GM10248 (cell line): Measurements from ENCODE around the gene PAOX.
"Not testable (repeated sequence)": the region's sequence is repeated elsewhere in the genome, so short reads cannot be mapped to it uniquely, and the experiment has no call there.

Experiments
- CTCF ChIA-PET: fragments of 300-600 bp; sonication (Branson Sonifier 250); formaldehyde crosslinking; extraction: SDS; loops from one replicate; lab custom pipeline; 2021; ENCODE audit warnings: antibody characterized with exemption; lab: Yijun Ruan, JAX
- POLR2A ChIA-PET: fragments of 350-650 bp; sonication (Branson Sonifier 250); formaldehyde crosslinking; extraction: SDS; loops from one replicate; lab custom pipeline; 2020; ENCODE audit warnings: antibody characterized with exemption; lab: Yijun Ruan, JAX
- DNase-seq: peaks from one replicate; pipeline ENCODE4 v3.0.0; 2012; ENCODE audit errors: extremely low spot score
- TF ChIP-seq, protein P1 (sequence below): IDR thresholded peaks from 2 replicates; pipeline ENCODE4 v1.5.1; 2012; ENCODE audit warnings: mild to moderate bottlenecking, low read depth; ENCODE audit errors: extremely low read depth, missing control alignments, control extremely low read depth

The PAOX gene

GRCh38 chr10:133384071-133384470 lies 5.0 kb downstream of the PAOX start:
- ChIA-PET CTCF (interaction anchor here (2.1 kb wide), 1 partner anchor 55 kb away, joined by 5 read pairs; no protein-coding TSS in a partner anchor), POLR2A (no interaction called here)
- TF ChIP-seq, protein P1, sequence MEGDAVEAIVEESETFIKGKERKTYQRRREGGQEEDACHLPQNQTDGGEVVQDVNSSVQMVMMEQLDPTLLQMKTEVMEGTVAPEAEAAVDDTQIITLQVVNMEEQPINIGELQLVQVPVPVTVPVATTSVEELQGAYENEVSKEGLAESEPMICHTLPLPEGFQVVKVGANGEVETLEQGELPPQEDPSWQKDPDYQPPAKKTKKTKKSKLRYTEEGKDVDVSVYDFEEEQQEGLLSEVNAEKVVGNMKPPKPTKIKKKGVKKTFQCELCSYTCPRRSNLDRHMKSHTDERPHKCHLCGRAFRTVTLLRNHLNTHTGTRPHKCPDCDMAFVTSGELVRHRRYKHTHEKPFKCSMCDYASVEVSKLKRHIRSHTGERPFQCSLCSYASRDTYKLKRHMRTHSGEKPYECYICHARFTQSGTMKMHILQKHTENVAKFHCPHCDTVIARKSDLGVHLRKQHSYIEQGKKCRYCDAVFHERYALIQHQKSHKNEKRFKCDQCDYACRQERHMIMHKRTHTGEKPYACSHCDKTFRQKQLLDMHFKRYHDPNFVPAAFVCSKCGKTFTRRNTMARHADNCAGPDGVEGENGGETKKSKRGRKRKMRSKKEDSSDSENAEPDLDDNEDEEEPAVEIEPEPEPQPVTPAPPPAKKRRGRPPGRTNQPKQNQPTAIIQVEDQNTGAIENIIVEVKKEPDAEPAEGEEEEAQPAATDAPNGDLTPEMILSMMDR, result no peak
- no peak for DNase-seq

- CTCF ChIA-PET, result interaction anchor here (1.2 kb wide), 1 partner anchor 26 kb away, joined by 4 read pairs; no protein-coding TSS in a partner anchor
- POLR2A ChIA-PET, result no interaction called here
Observed at GRCh38 chr10:133385214-133385613, 6.2 kb downstream of the PAOX start.

GRCh38 chr10:133386951-133387350 lies 7.9 kb downstream of the PAOX start:
- CTCF ChIA-PET, POLR2A ChIA-PET, DNase-seq: not testable (repeated sequence)

More at GRCh38 chr10:133385214-133385613, 6.2 kb downstream of the PAOX start:
- TF ChIP-seq, protein P1, result no peak
- no peak for DNase-seq

- DNase-seq, result no peak
- ChIA-PET CTCF (interaction anchor here (0.9 to 2.5 kb wide), 5 partner anchors 11 to 58 kb away, joined by 3 to 12 read pairs (median 4); partner anchors contain the start of genes ECHS1 and PAOX), POLR2A (no interaction called here)
- TF ChIP-seq, protein P1, result no peak
Observed at GRCh38 chr10:133388236-133388972, 9.3 kb downstream of the PAOX start.

GRCh38 chr10:133388973-133389818 lies 10.1 kb downstream of the PAOX start:
- CTCF ChIA-PET, result interaction anchor here (0.9 to 2.5 kb wide), 5 partner anchors 11 to 74 kb away, joined by 4 to 12 read pairs (median 4); partner anchors contain the start of genes ECHS1 and PAOX
- DNase-seq, result peak; percentile 87
- POLR2A ChIA-PET, result interaction anchor here (0.6 kb wide), 1 partner anchor 20 kb away, joined by 4 read pairs; no protein-coding TSS in a partner anchor
- TF ChIP-seq, protein P1, result peak; percentile 6

DNA sequence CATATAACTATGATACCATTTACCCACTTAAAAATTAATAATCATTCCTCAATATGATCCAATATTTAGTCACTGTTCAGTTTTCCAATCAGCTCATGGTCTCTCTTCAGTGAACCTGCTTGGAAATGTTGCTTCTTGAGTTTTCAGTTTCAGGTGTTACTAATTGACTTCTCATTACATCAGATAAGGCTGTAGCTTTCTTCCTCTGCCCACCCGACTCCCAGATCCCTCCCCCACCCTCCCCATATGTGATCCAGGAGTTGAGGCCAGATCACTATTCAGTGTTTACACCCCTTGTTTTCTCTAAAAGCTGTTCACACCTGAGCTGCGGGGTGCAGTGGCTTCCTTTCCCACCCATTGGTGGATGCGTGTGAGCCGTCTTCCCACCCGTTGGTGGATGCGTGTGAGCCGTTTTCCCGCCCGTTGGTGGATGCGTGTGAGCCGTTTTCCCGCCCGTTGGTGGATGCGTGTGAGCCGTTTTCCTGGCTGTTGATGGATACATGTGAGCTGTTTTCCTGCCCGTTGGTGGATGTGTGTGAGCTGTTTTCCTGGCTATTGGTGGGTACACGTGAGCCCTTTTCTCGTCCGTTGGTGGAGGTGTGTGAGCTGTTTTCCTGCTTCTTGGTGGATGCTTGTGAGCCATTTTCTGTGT lies 11.7 kb downstream of the PAOX start:
- TF ChIP-seq, protein P1, result no peak
- CTCF ChIA-PET, result interaction anchor here (0.8 to 2.5 kb wide), 6 partner anchors 8 to 83 kb away, joined by 3 to 12 read pairs (median 4); partner anchors contain the start of gene PAOX
- POLR2A ChIA-PET, result interaction anchor here (0.6 kb wide), 1 partner anchor 11 kb away, joined by 3 read pairs; no protein-coding TSS in a partner anchor
- DNase-seq, result no peak
